ENCODE measurements around the gene PPA1. TPM values are rescaled to one million over a fixed set of nuclear protein-coding genes. Genes with fewer than 3 reads are reported as not detected.
A peak's percentile ranks its signal among the peaks of the same experiment; 100 is the strongest.
"Not testable (repeated sequence)": the region's sequence is repeated elsewhere in the genome, so short reads cannot be mapped to it uniquely, and the experiment has no call there.

Gene PPA1
- total RNA-seq, 8 experiments from 2014 or later, result 113 to 213 (median 168) TPM

DNA sequence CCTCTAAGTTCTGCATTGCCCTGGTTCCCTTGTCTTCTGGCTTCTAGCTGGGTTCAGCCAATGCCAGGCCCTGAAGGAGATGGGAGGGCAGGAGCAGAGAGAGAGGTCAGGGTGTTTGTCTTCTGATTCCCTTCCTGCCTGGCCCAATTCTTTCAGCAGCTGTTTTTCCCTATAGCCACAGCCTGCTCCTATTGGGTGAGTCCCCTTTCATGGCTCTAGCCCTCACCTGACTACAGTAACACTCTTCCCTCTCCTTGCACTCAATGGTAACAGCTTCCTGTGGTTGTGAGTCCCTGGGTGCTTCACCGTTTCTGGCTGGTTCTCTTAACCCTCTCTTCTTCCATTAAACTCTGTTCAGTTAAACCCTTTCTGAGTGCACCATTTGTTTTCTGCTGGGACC is 33.5 kb upstream of the PPA1 start:
- Histone ChIP-seq H3K4me1 (replicated peaks in 1 of 2) (no peaks in the 10 kb centered on the region), H3K4me3 (no peak overlapping the region), H3K27ac (no peak overlapping the region)
- ATAC-seq (replicated peaks in 6 of 8), result no peak
- 40 to 100% (median 63%) methylated on average over 1 of the region's 1 CpG; no CpG with 5 or more reads in 4 of the 10 experiments for WGBS, 10 experiments
- in situ Hi-C loops (cut with MboI; ENCODE audit: low pct_unique_long_range_greater_than_20kb in 2 of 9, low sequenced_read_pairs in 9 of 9, unreplicated experiment in 9 of 9), result no loop called here

DNA sequence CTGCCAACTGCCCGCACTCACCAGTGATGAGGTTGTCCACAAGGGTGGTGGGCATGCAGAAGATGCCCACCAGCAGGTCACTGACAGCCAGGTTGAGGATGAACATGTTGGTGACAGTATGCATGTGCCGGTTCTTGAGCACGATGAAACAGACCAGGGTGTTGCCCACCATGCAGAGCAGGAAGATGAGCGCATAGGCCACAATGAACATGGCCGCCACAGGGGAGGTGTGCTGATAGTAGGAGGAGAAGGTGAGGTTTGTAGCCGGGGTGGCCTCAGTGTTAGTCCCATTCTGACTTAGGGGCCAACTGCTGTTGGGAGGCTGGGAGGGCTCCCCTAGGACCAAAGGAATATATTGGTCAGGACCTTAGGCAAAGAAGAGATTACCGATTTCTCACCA is 32.8 kb upstream of the PPA1 start:
- no peak for ATAC-seq (replicated peaks in 6 of 8)
- in situ Hi-C loops (cut with MboI; ENCODE audit: low pct_unique_long_range_greater_than_20kb in 2 of 9, low sequenced_read_pairs in 9 of 9, unreplicated experiment in 9 of 9), result no loop called here
- no peaks in the 10 kb centered on the region for H3K4me1 ChIP-seq (replicated peaks in 1 of 2)
- no peak overlapping the region for H3K4me3 ChIP-seq
- 77 to 100% (median 93%) methylated on average over 1 to 6 of the region's 7 CpGs; no CpG with 5 or more reads in 4 of the 10 experiments for WGBS, 10 experiments
- no peak overlapping the region for H3K27ac ChIP-seq

DNA sequence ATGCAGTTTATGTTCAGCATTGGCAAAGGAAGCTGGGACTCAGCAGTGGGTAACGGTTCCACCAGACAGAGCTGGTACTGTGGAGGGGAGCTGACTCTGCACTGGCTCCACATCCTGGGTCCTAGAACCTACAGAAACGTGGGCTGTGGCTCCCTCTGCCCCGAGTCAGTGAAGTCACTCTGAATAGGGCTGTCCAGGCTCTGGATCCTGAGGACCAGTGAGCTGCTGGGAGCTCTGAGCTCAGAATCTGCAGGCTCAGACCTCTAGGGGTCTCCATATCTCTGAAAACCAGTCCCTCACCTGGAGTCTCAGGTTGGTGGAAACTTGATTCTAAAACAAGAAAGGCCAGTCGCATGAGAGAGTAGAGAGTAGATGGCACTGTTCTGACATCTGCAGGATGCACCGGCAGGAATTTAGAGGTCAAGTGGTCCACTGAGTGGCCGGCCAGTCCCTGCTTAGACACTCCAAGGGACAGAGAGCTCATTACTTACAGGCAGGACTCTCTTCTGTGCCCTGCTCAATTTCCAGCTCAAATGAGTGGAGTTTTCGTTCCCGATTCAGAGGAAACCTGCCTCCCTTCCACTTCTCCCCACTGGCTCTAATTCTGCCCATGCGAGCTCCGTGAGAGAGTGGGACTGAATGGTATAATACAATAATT is 31.9 kb upstream of the PPA1 start:
- peak in 5 of 8 experiments; percentile 24 to 90 (median 52) for ATAC-seq (replicated peaks in 6 of 8)
- in situ Hi-C loops (cut with MboI; ENCODE audit: low pct_unique_long_range_greater_than_20kb in 2 of 9, low sequenced_read_pairs in 9 of 9, unreplicated experiment in 9 of 9), result no loop called here
- 50 to 100% (median 61%) methylated on average over 2 to 7 of the region's 10 CpGs; no CpG with 5 or more reads in 2 of the 10 experiments for WGBS, 10 experiments
- no peak overlapping the region for H3K27ac ChIP-seq
- H3K4me1 ChIP-seq (replicated peaks in 1 of 2), result no peaks in the 10 kb centered on the region
- H3K4me3 ChIP-seq, result no peak overlapping the region

DNA sequence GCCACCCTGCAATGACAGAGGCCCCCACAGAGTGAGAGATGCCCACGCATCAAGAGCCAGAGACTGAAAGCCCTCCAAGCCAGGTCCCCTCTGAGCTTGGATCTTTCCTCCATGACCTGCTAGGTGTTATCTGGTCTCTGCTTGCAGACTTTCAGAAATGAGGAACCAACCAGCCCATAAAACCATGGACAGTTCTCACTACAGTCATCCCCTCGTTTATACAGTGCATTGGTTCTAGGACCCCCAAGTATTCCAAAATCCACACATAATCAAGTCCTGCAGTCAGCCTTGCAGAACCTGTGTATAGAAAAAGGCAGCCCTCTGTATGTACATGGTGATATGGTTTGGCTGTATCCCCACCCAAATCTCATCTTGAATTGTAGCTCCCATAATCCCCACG is 27.5 kb upstream of the PPA1 start:
- 28 to 100% (median 68%) methylated on average over 1 to 3 of the region's 3 CpGs; no CpG with 5 or more reads in 4 of the 10 experiments for WGBS, 10 experiments
- no peak overlapping the region for H3K4me3 ChIP-seq

DNA sequence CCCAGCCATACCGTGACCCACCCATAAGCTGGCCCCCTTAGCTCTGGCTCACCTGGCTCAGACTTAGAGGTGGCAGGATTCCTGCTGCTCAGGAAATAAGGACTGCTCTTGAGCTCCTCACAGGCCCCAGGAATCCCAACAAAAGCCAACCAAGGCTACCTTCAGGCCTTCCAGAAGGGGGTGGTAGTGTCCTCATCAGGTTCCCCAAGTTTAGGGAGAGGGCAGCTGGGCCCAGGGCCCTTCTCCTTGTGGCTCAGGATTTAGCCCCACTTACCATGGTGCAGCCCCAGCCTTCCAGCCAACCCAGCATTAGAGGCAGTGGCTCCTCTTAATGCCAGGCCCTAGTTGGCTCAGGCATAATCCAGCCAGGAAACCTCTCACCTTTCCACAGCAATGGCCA is 27.0 kb upstream of the PPA1 start:
- no peak for ATAC-seq (replicated peaks in 6 of 8)
- in situ Hi-C loops (cut with MboI; ENCODE audit: low pct_unique_long_range_greater_than_20kb in 2 of 9, low sequenced_read_pairs in 9 of 9, unreplicated experiment in 9 of 9), result no loop called here

More for the DNA sequence above, 27.5 kb upstream of the PPA1 start:
- ATAC-seq (replicated peaks in 6 of 8), result no peak
- no peak overlapping the region for H3K27ac ChIP-seq
- peaks cover 0 to 2% of the 10 kb centered on the region in 2 donors for H3K4me1 ChIP-seq (replicated peaks in 1 of 2)
- in situ Hi-C loops (cut with MboI; ENCODE audit: low pct_unique_long_range_greater_than_20kb in 2 of 9, low sequenced_read_pairs in 9 of 9, unreplicated experiment in 9 of 9), result no loop called here

DNA sequence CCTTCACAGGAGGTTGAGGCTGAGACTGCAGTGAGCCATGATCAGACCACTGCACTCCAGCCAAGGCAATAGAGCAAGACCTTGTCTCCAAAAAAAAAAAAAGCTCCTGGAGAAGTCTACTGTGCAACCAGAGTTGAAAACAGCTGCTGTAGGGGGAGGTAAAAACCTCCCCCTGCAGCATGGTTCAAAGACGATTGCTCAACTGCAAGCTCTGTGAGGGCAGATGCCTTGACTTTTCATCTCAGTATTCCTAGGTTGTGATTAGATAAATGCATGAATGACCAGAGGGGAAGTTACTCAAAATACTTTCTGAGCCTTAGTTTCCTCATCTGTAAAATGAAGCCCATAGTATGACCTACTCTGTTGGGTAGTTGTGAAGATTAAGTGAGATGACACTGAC is 25.0 kb upstream of the PPA1 start:
- Histone ChIP-seq H3K27ac (no peak overlapping the region), H3K4me3 (no peak overlapping the region), H3K4me1 (replicated peaks in 1 of 2) (peaks cover 0 to 2% of the 10 kb centered on the region in 2 donors)
- no peak for ATAC-seq (replicated peaks in 6 of 8)
- in situ Hi-C loops (cut with MboI; ENCODE audit: low pct_unique_long_range_greater_than_20kb in 2 of 9, low sequenced_read_pairs in 9 of 9, unreplicated experiment in 9 of 9), result no loop called here
- 80 to 83% methylated on average over 1 of the region's 1 CpG; no CpG with 5 or more reads in 8 of the 10 experiments for WGBS, 10 experiments

More for the DNA sequence above, 27.0 kb upstream of the PPA1 start:
- H3K4me1 ChIP-seq (replicated peaks in 1 of 2), result peaks cover 0 to 2% of the 10 kb centered on the region in 2 donors
- H3K27ac ChIP-seq, result no peak overlapping the region
- 50 to 60% methylated on average over 1 of the region's 1 CpG; no CpG with 5 or more reads in 8 of the 10 experiments for WGBS, 10 experiments
- H3K4me3 ChIP-seq, result no peak overlapping the region

DNA sequence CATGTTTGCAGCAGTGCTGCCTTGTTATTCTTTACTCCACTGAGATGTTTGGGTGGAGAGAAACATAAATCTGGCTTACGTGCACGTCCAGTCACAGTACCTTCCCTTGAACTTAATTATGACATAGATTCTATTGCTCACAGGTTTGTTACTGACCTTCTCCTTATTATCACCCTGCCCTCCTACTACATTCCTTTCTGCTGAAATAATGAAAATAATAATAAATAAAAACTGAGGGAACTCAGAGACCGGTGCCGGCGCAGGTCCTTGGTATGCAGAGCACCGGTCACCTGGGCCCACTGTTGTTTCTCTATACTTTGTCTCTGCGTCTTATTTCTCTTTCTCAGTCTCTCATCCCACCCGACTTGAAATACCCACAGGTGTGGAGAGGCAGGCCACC is 24.6 kb upstream of the PPA1 start:
- in situ Hi-C loops (cut with MboI; ENCODE audit: low pct_unique_long_range_greater_than_20kb in 2 of 9, low sequenced_read_pairs in 9 of 9, unreplicated experiment in 9 of 9); ATAC-seq (replicated peaks in 6 of 8); H3K4me3 ChIP-seq; H3K4me1 ChIP-seq (replicated peaks in 1 of 2); H3K27ac ChIP-seq: not testable (repeated sequence)
- WGBS, 10 experiments, result 60 to 100% (median 80%) methylated on average over 1 to 4 of the region's 8 CpGs; no CpG with 5 or more reads in 3 of the 10 experiments

DNA sequence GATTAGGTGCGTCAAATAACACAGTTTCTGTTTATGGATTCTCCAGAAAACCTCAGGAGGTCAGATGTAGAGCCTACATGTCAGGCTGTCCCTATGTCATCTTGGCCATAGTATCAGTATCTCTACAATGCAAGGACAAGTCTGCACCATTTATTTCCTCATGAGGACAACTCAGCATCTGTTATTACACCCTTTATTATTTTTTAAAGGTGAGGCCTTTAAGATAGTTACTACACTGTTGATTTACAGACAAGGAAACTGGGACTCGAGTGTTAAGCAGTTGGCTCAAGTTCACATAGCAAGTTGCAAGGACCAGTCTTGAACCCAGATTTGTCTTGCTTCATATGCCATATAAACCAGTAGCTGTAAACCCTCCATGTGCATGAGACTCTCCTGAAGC is 23.2 kb upstream of the PPA1 start:
- ATAC-seq (replicated peaks in 6 of 8), result no peak
- H3K27ac ChIP-seq, result no peak overlapping the region
- 68 to 100% (median 80%) methylated on average over 1 to 2 of the region's 2 CpGs; no CpG with 5 or more reads in 1 of the 10 experiments for WGBS, 10 experiments
- in situ Hi-C loops (cut with MboI; ENCODE audit: low pct_unique_long_range_greater_than_20kb in 2 of 9, low sequenced_read_pairs in 9 of 9, unreplicated experiment in 9 of 9), result no loop called here
- H3K4me1 ChIP-seq (replicated peaks in 1 of 2), result peaks cover 0 to 2% of the 10 kb centered on the region in 2 donors
- H3K4me3 ChIP-seq, result no peak overlapping the region

DNA sequence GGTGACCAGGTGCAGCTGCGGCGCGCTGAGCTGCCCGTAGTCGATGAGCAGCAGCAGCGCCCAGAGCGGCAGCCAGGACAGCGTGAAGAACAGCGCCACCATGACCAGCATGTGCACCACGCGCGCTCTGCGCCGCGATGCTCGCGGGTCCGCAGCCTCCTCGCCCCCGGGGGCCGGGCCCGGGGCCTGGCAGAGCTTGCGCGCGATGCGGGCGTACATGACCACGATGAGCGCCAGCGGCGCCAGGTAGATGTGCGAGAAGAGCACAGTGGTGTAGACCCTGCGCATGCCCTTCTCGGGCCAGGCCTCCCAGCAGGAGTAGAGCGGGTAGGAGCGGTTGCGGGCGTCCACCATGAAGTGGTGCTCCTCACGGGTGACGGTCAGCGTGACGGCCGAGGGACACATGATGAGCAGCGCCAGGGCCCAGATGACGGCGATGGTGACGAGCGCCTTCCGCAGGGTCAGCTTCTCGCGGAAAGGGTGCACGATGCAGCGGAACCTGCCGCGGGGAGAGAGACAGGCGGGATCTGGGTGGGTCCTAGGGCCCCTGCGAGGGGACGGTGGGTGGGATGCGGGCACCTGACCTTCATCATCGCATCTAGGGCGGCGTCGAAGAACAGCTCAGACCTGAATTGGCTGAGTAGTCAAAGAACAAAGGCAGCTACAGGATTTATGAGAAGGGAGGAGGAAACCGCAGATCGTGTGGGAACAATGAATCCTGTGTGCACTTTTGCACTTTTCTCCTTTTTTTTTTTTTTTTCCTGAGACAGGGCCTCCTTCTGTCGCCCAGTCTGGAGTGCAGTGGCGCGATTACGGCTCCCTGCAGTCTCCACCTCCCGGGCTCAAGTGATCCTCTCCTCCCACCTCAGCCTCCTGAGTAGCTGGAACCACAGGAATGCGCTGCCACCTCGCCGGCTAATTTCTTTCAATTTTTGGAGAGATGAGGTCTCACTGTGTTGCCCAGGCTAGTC is 22.4 kb upstream of the PPA1 start:
- WGBS, 10 experiments, result 35 to 100% (median 84%) methylated on average over 1 to 36 of the region's 73 CpGs
- in situ Hi-C loops (cut with MboI; ENCODE audit: low pct_unique_long_range_greater_than_20kb in 2 of 9, low sequenced_read_pairs in 9 of 9, unreplicated experiment in 9 of 9), result no loop called here
- Histone ChIP-seq H3K4me3 (no peak overlapping the region), H3K27ac (no peak overlapping the region), H3K4me1 (replicated peaks in 1 of 2) (peaks cover 0 to 2% of the 10 kb centered on the region in 2 donors)
- peak in 6 of 8 experiments; percentile 24 to 83 (median 70) for ATAC-seq (replicated peaks in 6 of 8)

DNA sequence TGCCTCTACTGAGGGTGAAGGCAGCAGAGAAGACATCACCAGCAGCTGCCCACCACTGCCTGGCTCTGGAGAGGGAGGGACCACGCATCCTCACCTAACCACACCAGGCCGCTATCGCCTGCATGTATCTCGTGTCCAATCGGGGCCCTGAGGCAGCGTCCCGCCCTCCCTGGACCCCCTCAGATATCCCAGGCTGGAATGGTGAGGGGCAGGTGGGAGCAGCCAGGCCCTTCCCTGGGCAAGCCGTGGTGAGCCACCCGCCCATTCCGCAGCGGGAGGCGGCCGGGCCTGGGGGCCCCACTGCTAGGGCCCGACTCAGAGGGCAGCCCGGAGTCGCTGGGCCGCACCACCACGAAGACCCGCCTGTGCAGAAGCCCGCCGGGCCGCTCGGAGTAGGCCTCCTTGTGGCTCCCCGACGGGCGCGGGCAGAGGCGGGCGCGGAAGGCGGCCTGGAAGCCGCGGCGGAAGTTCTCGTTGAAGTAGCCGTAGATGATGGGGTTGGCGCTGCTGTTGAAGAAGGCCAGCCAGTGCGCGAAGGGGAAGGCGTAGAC is 21.6 kb upstream of the PPA1 start:
- no peak for ATAC-seq (replicated peaks in 6 of 8)
- Histone ChIP-seq H3K4me1 (replicated peaks in 1 of 2) (peaks cover 0 to 2% of the 10 kb centered on the region in 2 donors), H3K4me3 (no peak overlapping the region), H3K27ac (no peak overlapping the region)
- 100% methylated on average over 1 of the region's 40 CpGs; no CpG with 5 or more reads in 9 of the 10 experiments for WGBS, 10 experiments
- in situ Hi-C loops (cut with MboI; ENCODE audit: low pct_unique_long_range_greater_than_20kb in 2 of 9, low sequenced_read_pairs in 9 of 9, unreplicated experiment in 9 of 9), result no loop called here

DNA sequence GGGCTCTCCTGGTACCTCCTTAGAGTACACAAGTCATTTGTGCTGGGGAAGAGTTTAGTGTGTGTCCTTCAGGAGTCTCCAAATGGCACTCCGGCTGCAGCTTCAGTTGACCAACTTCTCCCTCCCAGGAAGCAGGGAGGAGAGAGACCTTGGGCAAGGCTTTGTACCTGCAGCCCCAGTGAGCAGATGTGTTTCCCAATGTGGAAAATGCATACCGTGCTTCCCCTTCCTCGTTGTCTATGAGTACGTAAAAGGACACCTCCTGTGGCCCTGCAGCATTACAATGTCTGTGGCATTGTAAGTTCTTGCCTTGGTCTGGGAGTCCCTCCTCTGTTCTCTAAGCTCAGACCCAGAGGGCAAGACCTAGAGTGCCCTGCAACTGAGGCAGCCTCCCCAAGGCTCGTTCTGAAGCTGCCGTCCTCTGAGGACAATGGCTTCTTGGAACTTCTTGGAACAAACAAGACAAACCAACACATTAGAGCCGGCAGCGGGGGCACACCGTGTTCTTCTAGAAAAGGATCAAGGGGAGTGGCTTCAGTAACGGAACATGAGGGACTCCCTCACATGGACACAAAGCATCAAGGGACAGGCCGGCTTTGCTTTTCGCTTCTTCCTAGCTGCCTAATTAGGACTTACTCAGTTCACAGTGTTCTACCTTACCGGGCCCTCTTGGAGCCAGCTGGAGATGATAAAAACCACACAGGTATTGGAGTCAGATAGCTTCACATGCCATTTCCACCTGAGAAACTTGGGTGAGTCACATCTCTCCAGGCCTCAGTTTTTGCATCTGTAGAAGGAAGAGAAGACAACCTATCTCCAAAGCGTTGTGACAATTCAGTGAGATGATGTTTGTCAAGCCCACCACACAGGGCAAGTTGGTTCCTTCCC is 20.9 kb upstream of the PPA1 start:
- Histone ChIP-seq H3K27ac (no peak overlapping the region), H3K4me3 (no peak overlapping the region), H3K4me1 (replicated peaks in 1 of 2) (peaks cover 0 to 2% of the 10 kb centered on the region in 2 donors)
- peak in 1 of 8 experiments; percentile 30 for ATAC-seq (replicated peaks in 6 of 8)
- in situ Hi-C loops (cut with MboI; ENCODE audit: low pct_unique_long_range_greater_than_20kb in 2 of 9, low sequenced_read_pairs in 9 of 9, unreplicated experiment in 9 of 9), result no loop called here
- 64 to 100% (median 76%) methylated on average over 1 to 13 of the region's 14 CpGs; no CpG with 5 or more reads in 3 of the 10 experiments for WGBS, 10 experiments

DNA sequence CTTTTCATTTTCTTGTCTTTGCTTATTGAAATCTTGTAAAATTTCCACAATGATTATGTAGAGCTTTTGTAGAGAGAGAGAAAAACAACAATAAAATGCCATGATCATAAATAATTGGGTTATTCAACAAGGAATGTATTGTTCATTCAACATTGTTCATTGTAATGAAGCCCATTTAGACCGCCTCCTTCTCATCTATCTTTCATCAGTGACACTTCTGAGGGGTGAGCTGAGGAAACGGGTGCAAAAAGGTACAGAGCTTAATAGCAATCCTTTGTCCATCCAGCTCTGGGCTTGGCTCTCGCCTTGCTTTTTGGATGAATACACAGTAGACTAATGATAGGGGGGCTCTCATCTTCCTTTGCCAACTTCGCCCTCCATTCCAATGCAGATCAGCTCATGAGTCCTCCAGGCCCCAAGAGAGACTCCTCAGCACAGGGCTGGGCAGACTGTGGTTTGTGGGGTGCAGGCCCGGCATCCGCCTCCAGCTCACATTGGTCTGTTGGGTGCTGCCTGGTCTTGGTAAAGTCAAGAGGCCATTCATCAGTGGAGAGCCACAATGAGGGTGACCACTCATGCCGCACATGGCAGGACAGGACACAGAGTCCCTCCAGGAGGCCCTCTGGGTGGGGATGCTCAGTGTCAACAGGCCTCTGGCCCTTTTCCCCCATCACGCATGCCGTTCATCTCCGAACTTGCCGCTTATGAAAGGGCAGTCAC is 17.9 kb upstream of the PPA1 start:
- no peak overlapping the region for H3K4me3 ChIP-seq
- in situ Hi-C loops (cut with MboI; ENCODE audit: low pct_unique_long_range_greater_than_20kb in 2 of 9, low sequenced_read_pairs in 9 of 9, unreplicated experiment in 9 of 9), result no loop called here
- H3K4me1 ChIP-seq (replicated peaks in 1 of 2), result peaks cover under 1 to 2% of the 10 kb centered on the region in 2 donors
- no peak for ATAC-seq (replicated peaks in 6 of 8)
- no peak overlapping the region for H3K27ac ChIP-seq
- 60 to 98% (median 79%) methylated on average over 1 to 5 of the region's 11 CpGs; no CpG with 5 or more reads in 2 of the 10 experiments for WGBS, 10 experiments
